Breast epithelium (tissue), 3 donors: ENCODE results near the gene TRERF1.

Experiments used
- CTCF ChIP-seq, 3 donors: fragments of 450-650 bp; IDR thresholded peaks; one replicate each; pipeline ENCODE4 v1.5.1; 2016 to 2017; ENCODE audit warnings: antibody characterized with exemption in 3 of 3, mild to moderate bottlenecking in 3 of 3, moderate library complexity in 3 of 3
- POLR2A ChIP-seq: fragments of 450-650 bp; IDR thresholded peaks from one replicate; pipeline ENCODE4 v1.6.1; 2016; ENCODE audit warnings: antibody characterized with exemption, mild to moderate bottlenecking, moderate library complexity
- POLR2AphosphoS5 ChIP-seq, 3 donors: sonication (generic); formaldehyde crosslinking; IDR thresholded peaks; one replicate each; pipeline ENCODE4 v1.6.1; 2017; ENCODE audit warnings: antibody characterized with exemption in 3 of 3

GRCh38 chr6:42257063-42257462, 194.7 kb downstream of the TRERF1 start:
- no peak for TF ChIP-seq POLR2AphosphoS5 (IDR thresholded peaks at IDR 0.05)
- TF ChIP-seq CTCF (IDR thresholded peaks at IDR 0.05): no peak
- no peak for TF ChIP-seq POLR2A
